Glomerular endothelial cell (primary cell): Measurements from ENCODE around the gene ZNF562. TPM values are rescaled to one million over a fixed set of nuclear protein-coding genes. Genes with fewer than 3 reads are reported as not detected.
"Not testable (repeated sequence)": the region's sequence is repeated elsewhere in the genome, so short reads cannot be mapped to it uniquely, and the experiment has no call there.

Source experiments
- DNase-seq: peaks from one replicate; pipeline ENCODE4 v3.0.0-alpha.2; 2011; ENCODE audit warnings: low read depth, low spot score; ENCODE audit errors: extremely low read depth
- total RNA-seq: library from RNA; depleted of rRNA; stranded (reverse); fragments of >200 nt; gene quantifications from 2 replicates; pipeline ENCODE4 v1.2.3, GENCODE V29; 2015

The ZNF562 gene
- 20.7 and 26.7 TPM in 2 replicates for total RNA-seq

- peak; percentile 79 for DNase-seq
These were observed at the start of gene ZNF562 for GRCh38 chr19:9674663-9675357. Gene ZNF562, minus strand, starts transcription at chr19:9675100. Its CDS starts 14,356 bp downstream, at chr19:9660744.

- no peak for DNase-seq
These were observed 49.3 kb upstream of the ZNF562 start for GRCh38 chr19:9724157-9724556.

DNA sequence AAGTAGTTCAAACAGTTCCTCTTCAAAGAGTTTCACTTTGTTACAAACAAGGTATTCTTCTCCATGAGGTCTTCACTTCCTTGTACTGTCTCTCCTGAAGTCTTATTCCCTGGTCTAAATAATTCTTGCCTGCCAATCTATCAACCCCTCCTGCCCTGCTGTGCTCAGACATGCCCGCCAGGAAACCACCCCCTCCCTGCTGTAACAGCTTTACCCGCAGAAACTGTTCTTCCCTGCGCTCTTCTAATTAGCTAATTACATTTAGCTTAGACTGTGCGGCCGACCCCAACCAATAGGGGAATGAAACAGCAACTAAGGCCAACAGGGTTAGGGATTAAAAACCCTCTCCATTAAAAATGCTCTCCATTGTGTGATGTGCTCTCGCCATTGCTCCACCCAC is 47.0 kb upstream of the ZNF562 start:
- DNase-seq, result no peak

- DNase-seq, result no peak
These were observed 45.6 kb upstream of the ZNF562 start for GRCh38 chr19:9720541-9720940.

GRCh38 chr19:9711815-9712214 is 36.9 kb upstream of the ZNF562 start:
- DNase-seq, result no peak

DNA sequence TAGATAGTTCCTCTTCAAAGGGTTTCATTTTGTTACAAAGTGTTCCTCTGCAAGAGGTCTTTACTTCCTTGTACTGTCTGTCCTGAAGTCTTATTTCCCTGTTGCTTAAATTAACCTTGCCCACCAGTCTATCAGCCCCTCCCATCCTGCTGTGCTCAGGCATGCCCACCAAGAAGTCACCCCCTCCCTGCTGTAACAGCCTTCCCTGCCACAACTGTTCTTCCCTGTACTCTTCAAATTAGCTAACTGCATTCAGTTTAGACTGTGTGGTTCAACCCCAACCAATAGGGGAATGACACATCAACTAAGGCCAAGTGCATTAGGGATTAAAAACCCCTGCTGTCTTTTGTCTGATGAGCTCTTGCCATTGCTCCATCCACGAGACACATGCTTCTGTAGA is 34.4 kb upstream of the ZNF562 start:
- no peak for DNase-seq

GRCh38 chr19:9705836-9706235 is 30.9 kb upstream of the ZNF562 start:
- no peak for DNase-seq

DNA sequence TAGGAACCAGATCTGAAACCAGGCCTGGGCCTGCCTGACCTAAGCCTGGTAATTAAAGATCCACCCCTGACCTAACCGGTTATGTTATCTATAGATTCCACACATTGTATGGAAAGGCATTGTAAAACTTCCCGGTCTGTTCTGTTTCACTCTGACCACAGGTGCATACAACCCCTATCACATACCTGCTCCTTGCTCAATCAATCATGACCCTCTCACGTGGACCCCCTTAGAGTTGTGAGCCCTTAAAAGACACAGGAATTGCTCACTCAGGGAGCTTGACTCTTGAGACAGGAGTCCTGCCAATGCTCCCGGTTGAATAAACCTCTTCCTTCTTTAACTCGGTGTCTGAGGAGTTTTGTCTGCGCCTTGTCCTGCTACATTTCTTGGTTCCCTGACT is 27.3 kb upstream of the ZNF562 start:
- DNase-seq, result no peak

DNA sequence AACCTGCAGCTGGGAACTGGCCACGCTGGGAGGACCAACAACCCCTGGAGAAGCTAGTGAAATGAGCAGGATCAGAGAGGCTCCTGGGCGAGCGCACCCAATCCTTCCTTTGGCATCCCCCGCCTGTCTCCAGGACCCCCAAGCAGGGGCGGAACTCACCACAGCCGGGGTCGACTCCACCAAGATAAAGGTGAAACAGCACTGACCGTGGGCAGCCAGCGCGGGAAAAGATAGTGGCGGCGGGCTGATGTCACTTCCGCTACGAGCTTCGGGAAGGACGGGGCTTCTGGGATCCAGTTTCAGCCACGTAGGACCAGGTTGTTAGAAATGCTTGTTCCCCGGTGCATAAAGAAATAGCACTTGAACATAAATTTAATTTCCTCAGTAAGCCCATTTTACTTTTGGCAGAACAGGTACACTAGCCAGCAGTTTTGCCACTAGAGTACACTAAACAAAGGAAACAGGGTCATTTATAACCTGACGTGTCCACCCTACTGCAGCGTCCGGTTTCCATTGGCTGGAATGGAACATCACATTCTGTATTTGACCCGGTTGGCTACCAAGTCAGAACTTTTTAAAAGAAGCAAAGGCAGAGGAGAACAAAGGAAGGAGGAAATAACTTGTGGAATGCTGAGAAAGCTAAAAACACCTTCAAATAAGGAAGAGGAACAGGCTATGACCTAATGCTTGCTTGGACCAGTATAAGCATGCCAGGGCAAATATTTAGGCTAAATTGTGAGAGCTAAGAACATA is 25.5 kb upstream of the ZNF562 start:
- no peak for DNase-seq

- not testable (repeated sequence) for DNase-seq
These were observed 15.4 kb upstream of the ZNF562 start for GRCh38 chr19:9690301-9690700.

GRCh38 chr19:9679996-9680395 is 5.1 kb upstream of the ZNF562 start:
- DNase-seq, result not testable (repeated sequence)

- DNase-seq, result not testable (repeated sequence)
These were observed 530 bp upstream of the ZNF562 start for GRCh38 chr19:9675358-9675901.

GRCh38 chr19:9673912-9674662 is 813 bp downstream of the ZNF562 start:
- no peak for DNase-seq

DNA sequence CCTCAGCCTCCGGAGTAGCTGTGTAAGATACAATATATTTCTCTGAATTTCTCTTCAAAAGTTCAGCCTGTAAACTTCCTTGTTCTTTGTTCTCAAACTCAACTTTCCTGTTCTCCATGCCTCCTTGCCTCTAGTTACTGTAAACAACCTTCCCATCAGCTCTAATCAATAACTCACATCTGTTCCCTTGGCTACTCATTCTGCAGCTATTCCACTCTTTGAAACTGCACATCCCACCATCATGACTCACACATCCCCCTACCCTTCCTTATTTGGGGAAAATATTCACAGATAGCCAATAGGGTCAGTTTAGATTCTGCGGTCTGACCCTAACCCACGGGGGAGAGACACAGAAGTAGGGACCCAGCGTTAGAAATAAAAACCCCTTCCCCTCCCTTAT is 2.0 kb downstream of the ZNF562 start:
- DNase-seq, result no peak

- DNase-seq, result no peak
These were observed 3.2 kb downstream of the ZNF562 start for GRCh38 chr19:9671655-9672054.

DNA sequence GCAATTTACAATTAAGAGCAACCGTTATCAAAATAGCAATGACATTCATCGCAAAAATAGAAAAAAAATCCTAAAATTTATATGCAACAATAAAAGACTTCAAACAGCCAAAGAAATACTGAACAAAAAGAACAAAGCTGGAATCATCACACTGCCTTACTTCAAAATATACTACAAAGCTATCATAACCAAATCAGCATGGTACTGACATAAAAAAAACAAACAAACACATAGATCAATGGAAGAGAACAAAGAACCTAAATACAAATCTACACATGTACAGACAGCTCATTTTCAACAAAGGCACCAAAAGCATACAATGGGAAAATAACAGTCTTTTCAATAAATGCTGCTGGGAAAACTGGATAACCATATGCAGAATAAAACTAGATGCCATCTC is 6.4 kb downstream of the ZNF562 start:
- DNase-seq, result no peak

DNA sequence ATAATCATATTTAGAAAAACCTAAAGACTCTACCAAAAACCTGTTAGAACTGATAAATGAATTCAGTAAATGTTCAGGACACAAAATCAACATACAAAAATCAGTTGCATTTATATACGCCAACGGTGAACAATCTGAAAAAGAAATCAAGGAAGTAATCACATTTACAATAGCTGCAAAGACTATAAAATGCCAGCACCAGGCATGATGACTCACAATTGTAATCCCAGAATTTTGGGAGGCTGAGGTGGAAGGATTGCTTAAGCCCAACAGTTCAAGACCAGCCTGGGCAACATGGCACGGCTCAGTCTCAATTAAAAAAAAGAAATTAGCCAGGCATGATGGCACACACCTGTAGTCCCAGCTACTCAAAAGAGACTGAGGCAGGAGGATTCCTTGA is 7.0 kb downstream of the ZNF562 start:
- no peak for DNase-seq

DNA sequence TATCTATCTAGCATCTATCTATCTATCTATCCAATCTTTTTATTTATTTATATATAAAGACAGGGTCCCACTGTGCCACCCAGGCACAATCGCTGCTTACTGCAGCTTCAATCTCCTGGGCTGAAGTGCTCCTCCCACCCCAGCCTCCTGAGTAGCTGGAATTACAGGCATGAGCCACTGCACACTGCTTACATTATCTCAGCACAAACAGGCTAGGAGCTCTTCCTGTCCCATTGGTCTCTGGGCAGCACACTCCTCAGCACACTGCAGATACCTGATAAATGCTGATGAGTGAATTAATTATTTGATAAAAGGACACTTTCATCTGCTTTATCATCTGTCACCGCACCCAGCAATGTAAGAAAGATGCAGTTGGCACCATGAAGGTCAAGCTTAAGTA is 16.1 kb downstream of the ZNF562 start:
- no peak for DNase-seq

DNA sequence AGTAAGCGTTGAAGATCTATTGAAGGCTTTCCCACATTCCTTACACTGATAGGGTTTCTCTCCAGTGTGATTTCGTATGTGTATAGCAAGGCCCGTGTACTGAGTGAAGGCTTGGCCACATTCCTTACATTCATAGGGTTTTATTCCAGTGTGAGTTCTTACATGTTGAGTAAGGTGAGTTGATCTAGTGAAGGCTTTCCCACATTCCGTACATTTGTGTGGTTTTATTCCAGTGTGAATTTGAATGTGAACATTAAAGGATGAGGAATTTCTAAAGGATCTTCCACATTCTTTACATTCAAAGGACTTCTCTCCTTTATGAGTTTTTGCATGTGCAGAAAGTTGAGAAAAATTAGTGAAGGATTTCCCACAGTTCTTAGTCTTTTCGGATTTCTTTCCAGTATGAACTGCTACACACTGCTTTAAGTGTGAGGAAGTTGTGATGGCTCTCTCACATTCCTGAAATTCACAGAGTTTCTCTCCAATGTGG is 21.8 kb downstream of the ZNF562 start:
- DNase-seq, result not testable (repeated sequence)

DNA sequence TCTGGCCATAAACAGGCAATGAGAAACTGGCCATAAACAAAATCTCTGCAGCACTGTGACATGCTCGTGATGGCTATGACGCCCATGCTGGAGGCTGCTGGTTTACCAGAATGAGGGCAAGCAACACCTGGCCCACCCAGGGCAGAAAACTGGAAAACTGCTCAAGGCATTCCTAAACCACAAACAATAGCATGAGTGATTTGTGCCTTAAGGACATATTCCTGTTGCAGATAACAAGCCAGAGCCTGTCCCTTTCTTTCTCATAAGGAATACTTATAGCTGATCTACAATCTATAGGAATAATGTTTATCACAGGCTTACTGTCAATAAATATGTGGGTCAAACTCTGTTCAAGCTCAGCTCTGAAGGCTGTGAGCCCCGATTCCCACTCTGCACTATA is 23.4 kb downstream of the ZNF562 start:
- DNase-seq, result not testable (repeated sequence)

DNA sequence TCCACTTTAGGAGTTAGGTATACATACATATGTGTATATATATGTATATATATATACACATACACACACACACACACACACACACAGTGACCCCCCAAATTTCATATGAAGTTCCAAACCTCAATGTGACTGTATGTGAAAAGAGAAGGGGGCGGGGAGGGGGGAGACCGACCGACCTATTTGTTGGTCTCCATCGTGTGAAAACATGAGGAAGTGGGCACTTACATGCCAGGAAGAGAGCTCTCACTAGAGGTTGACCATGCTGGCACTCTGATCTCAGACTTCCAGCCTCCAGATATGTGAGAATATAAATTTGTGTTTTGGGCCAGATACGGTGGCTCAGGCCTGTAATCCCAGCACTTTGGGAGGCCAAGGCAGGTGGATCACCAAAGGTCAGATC is 24.6 kb downstream of the ZNF562 start:
- DNase-seq, result no peak
